GM23248 (cell line): ENCODE data around the gene FETUB. TPM values are rescaled to one million over a fixed set of nuclear protein-coding genes. Genes with fewer than 3 reads are reported as not detected.

Source experiments
- DNase-seq: peaks from one replicate; pipeline ENCODE4 v3.0.0-alpha.2; 2015
- H2AFZ ChIP-seq: fragments of 200-600 bp; sonication (generic); 2 replicates; pipeline ENCODE4 v1.6.1; 2016; ENCODE audit warnings: antibody characterized with exemption
- H3F3A ChIP-seq: fragments of 200-600 bp; sonication (generic); 2 replicates; pipeline ENCODE4 v1.6.1; 2016; ENCODE audit warnings: mild to moderate bottlenecking, antibody characterized with exemption, mixed run types; ENCODE audit not compliant: insufficient read depth
- H3K27ac ChIP-seq: fragments of 200-600 bp; sonication (generic); 2 replicates; pipeline ENCODE4 v1.5.1; 2016; ENCODE audit warnings: mild to moderate bottlenecking
- H3K27me3 ChIP-seq: fragments of 200-600 bp; sonication (generic); replicated peaks from 2 replicates; pipeline ENCODE4 v1.6.1; 2016; ENCODE audit warnings: mild to moderate bottlenecking; ENCODE audit not compliant: insufficient read depth
- H3K36me3 ChIP-seq: fragments of 200-600 bp; sonication (generic); 2 replicates; pipeline ENCODE4 v1.6.1; 2016; ENCODE audit warnings: low read depth, mild to moderate bottlenecking
- H3K4me1 ChIP-seq: fragments of 200-600 bp; sonication (generic); 2 replicates; pipeline ENCODE4 v1.6.1; 2016; ENCODE audit warnings: mild to moderate bottlenecking; ENCODE audit not compliant: insufficient read depth
- H3K4me2 ChIP-seq: fragments of 200-600 bp; sonication (generic); one replicate; pipeline ENCODE4 v1.6.1; 2016; ENCODE audit warnings: mild to moderate bottlenecking; ENCODE audit not compliant: unreplicated experiment
- H3K4me3 ChIP-seq: fragments of 200-600 bp; sonication (generic); 2 replicates; pipeline ENCODE4 v1.5.1; 2016; ENCODE audit warnings: mild to moderate bottlenecking
- H3K79me2 ChIP-seq: fragments of 200-600 bp; sonication (generic); 2 replicates; pipeline ENCODE4 v1.6.1; 2016; ENCODE audit warnings: mild to moderate bottlenecking; ENCODE audit not compliant: insufficient read depth
- H3K9ac ChIP-seq: fragments of 200-600 bp; sonication (generic); 2 replicates; pipeline ENCODE4 v1.6.1; 2016; ENCODE audit warnings: mild to moderate bottlenecking
- H3K9me2 ChIP-seq: fragments of 200-600 bp; sonication (generic); 2 replicates; pipeline ENCODE4 v1.6.1; 2016; ENCODE audit warnings: mixed run types, mild to moderate bottlenecking, moderate library complexity; ENCODE audit not compliant: insufficient read depth
- H3K9me3 ChIP-seq: fragments of 200-600 bp; sonication (generic); one replicate; pipeline ENCODE4 v1.6.1; 2017; ENCODE audit warnings: low read depth
- H4K20me1 ChIP-seq: fragments of 200-600 bp; sonication (generic); 2 replicates; pipeline ENCODE4 v1.6.0; 2016; ENCODE audit not compliant: insufficient read depth
- EZH2 ChIP-seq: fragments of 200-600 bp; sonication (generic); IDR thresholded peaks from 2 replicates; pipeline ENCODE4 v1.6.1; 2018; ENCODE audit warnings: antibody characterized with exemption, mild to moderate bottlenecking; ENCODE audit not compliant: insufficient read depth, poor library complexity, severe bottlenecking
- EZH2phosphoT487 ChIP-seq: fragments of 200-600 bp; sonication (generic); IDR thresholded peaks from 2 replicates; pipeline ENCODE4 v1.6.1; 2018; ENCODE audit warnings: antibody characterized with exemption, moderate library complexity, mild to moderate bottlenecking, low read depth; ENCODE audit not compliant: insufficient read depth
- WGBS, 2 experiments: methylation state at CpG; one replicate each; pipeline ENCODE4 v1.1.6; 2015 to 2017; ENCODE audit warnings: low lambda C conversion rate in 2 of 2, low coverage in 1 of 2; ENCODE audit errors: missing lambda C conversion rate in 2 of 2; 5-methylcytosine and 5-hydroxymethylcytosine counted together
- in situ Hi-C: fragments of 300-500 bp; cut with MboI; formaldehyde crosslinking; loops from 2 replicates; pipeline ENCODE4 v1.15.0; 2020
- polyA plus RNA-seq: library from polyadenylated mRNA; unstranded; fragments of >200 nt; fragmentation: Nextera tagmentation; extraction: Ambion mirVana; gene quantifications from 2 replicates; pipeline ENCODE4 v1.2.1, GENCODE V29; 2016
- total RNA-seq: library from RNA; depleted of rRNA; stranded (reverse); fragments of >200 nt; shearing (Covaris generic); gene quantifications from 2 replicates; pipeline ENCODE4 v1.2.3, GENCODE V29; 2014

The FETUB gene
- total and polyA plus RNA-seq, 2 experiments from 2014 or later = not detected

DNA sequence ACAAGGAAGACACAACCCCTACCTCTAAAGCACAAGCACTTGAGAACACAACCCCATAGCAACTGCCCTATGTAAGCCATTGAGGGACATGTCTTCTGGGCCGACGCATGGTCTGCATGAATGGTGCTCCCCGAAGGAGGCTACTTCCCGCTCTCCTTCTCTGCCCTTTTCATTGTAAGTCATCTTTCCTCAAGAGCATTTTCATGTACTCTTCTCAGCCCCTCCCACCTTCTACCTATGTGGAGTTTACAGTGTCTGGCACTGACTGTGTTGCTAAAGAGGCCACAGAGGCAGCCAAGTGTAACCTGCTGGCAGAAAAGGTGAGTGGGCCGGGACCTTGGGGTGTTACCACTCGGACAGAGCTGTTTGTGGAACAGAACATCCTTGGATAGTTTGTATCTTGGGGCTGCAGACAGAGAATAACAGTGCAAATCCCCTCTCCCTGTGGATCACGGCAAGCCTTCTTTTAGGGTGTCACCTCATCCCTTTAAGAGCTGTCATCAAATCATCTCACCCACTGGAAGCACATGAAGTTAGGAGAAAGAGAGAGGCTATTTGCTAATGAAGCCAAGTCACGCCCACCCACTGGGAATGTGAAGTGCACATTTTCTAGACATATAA, 21.8 kb upstream of the FETUB start:
- Histone ChIP-seq H3K4me2 (no peak overlapping the region), H2AFZ (no peak overlapping the region), H3K79me2 (no peaks in the 10 kb centered on the region), H3K4me1 (peaks cover 14% of the 10 kb centered on the region; the same call in 1 of the 2 replicates), H3K9me2 (no peaks in the 10 kb centered on the region), H3K9me3 (no peaks in the 10 kb centered on the region), H3K4me3 (no peak overlapping the region), H3K36me3 (no peaks in the 10 kb centered on the region), H3K27ac (no peak overlapping the region), H3F3A (peaks cover 7% of the 10 kb centered on the region), H3K9ac (no peak overlapping the region), H4K20me1 (no peaks in the 10 kb centered on the region), H3K27me3 (peaks cover 28% of the 10 kb centered on the region)
- in situ Hi-C loops = loop anchor here (10.0 to 25.0 kb wide), 2 partner anchors 196 to 1094 kb away; partner anchors contain the start of gene RTP2
- WGBS, 2 experiments = 76 to 77% methylated on average over 8 of the region's 8 CpGs
- DNase-seq = no peak
- TF ChIP-seq EZH2phosphoT487 (no peak), EZH2 (no peak)

DNA sequence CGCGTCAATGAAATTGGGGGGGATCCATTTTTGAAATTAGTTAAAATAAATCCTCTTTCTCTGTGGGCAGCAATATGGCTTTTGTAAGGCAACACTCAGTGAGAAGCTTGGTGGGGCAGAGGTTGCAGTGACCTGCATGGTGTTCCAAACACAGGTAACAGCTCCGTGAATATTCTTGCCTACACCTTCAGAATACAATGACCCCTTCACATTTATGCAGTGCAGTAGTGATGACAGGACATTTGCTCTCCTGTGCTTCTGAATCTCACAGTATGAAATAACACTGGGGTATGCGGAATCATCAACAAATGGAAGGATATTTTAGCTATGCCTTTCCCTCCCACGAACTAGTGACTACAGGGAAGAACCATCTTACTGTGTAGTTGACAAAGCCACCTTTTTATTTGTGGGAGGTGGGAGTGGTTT, 20.4 kb upstream of the FETUB start:
- WGBS, 2 experiments = 77 to 81% methylated on average over 5 of the region's 5 CpGs
- Histone ChIP-seq H3K27me3 (peaks cover 24% of the 10 kb centered on the region), H3K79me2 (no peaks in the 10 kb centered on the region), H3F3A (peaks cover 7% of the 10 kb centered on the region), H3K4me2 (no peak overlapping the region), H3K9ac (no peak overlapping the region), H3K9me2 (no peaks in the 10 kb centered on the region), H3K4me3 (no peak overlapping the region), H3K4me1 (peaks cover 14% of the 10 kb centered on the region; the same call in 1 of the 2 replicates), H3K9me3 (no peaks in the 10 kb centered on the region), H2AFZ (no peak overlapping the region), H3K27ac (no peak overlapping the region), H4K20me1 (no peaks in the 10 kb centered on the region), H3K36me3 (no peaks in the 10 kb centered on the region)
- TF ChIP-seq EZH2 (no peak), EZH2phosphoT487 (no peak)
- DNase-seq = no peak
- in situ Hi-C loops = loop anchor here (10.0 to 25.0 kb wide), 2 partner anchors 195 to 1093 kb away; partner anchors contain the start of gene RTP2

DNA sequence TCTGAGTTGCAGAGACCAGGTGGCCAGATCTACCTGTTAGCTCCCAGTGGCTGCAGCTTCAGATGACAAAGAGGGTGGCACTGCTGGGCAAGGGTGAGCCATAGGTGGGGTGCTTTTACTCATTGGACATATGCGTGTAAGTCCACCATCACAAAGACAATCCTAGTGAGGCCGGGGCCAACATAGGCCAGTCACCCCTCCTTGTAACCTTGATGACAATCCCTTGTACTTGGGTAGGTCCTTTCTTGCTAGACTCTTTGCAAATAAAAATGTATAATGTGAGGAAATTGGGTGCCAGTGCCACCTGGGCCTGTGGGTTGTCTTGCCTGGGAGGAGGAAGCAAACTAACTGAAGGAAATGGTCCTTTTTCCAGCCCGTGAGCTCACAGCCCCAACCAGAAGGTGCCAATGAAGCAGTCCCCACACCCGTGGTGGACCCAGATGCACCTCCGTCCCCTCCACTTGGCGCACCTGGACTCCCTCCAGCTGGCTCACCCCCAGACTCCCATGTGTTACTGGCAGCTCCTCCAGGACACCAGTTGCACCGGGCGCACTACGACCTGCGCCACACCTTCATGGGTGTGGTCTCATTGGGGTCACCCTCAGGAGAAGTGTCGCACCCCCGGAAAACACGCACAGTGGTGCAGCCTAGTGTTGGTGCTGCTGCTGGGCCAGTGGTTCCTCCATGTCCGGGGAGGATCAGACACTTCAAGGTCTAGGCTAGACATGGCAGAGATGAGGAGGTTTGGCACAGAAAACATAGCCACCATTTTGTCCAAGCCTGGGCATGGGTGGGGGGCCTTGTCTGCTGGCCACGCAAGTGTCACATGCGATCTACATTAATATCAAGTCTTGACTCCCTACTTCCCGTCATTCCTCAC, 19.7 kb upstream of the FETUB start:
- Histone ChIP-seq H2AFZ (no peak overlapping the region), H3K4me2 (no peak overlapping the region), H3K27me3 (peaks cover 29% of the 10 kb centered on the region), H3K4me3 (no peak overlapping the region), H3F3A (peaks cover 7% of the 10 kb centered on the region), H3K79me2 (no peaks in the 10 kb centered on the region), H3K9me2 (no peaks in the 10 kb centered on the region), H3K9me3 (no peaks in the 10 kb centered on the region), H4K20me1 (no peaks in the 10 kb centered on the region), H3K4me1 (peaks cover 14% of the 10 kb centered on the region; the same call in 1 of the 2 replicates), H3K9ac (no peak overlapping the region), H3K36me3 (no peaks in the 10 kb centered on the region), H3K27ac (no peak overlapping the region)
- in situ Hi-C loops = loop anchor here (25.0 kb wide), 1 partner anchor 1092 kb away; the partner anchor contains the start of gene RTP2
- TF ChIP-seq EZH2phosphoT487 (no peak), EZH2 (no peak)
- whole genome bisulfite sequencing, 2 experiments = 66 to 68% methylated on average over 17 of the region's 17 CpGs
- no peak for DNase-seq

DNA sequence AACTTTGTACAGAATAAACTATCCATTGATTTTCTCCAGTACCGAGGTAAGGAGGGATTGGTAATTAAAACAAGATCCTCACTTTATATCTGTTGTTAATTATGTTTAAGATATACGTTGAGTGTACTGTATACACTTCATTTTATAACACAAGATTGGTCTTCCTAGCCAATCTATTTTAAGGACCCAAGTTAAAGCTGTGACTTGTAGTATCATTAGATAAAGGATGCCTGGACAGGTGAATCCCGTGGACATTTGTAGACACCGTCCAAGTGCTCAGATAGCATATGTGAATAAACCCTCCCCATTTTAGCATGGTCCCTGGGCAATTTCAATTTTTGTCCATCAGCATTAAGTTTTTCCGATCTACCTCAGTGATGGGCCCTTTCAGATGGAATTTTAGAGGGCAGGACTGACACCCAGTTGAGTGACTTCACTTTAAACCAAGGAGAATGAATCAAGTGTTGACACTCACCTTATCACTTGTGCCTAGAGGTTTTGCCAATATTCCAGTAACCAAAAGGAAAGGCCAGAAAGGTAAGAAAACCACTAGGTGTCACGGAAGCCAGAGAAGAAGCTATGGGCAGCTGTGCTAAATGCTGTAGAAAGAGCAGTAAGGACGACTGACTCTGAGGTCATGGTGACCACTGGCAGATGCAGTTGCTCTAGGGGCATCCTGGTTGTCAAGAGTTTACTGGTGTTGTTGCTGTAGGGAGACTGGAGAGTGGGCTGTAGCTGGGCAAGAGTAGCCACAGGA, 18.1 kb upstream of the FETUB start:
- H3K9me2 ChIP-seq = no peaks in the 10 kb centered on the region
- H3F3A ChIP-seq = no peaks in the 10 kb centered on the region
- peaks cover 29% of the 10 kb centered on the region for H3K27me3 ChIP-seq
- H3K36me3 ChIP-seq = no peaks in the 10 kb centered on the region
- no peaks in the 10 kb centered on the region for H3K79me2 ChIP-seq
- peaks cover 8% of the 10 kb centered on the region; the same call in 1 of the 2 replicates for H3K4me1 ChIP-seq
- H2AFZ ChIP-seq = no peak overlapping the region
- WGBS, 2 experiments = 36 to 44% methylated on average over 7 of the region's 7 CpGs
- in situ Hi-C loops = loop anchor here (25.0 kb wide), 1 partner anchor 1090 kb away; the partner anchor contains the start of gene RTP2
- DNase-seq = no peak
- H3K4me3 ChIP-seq = no peak overlapping the region
- H3K4me2 ChIP-seq = no peak overlapping the region
- TF ChIP-seq EZH2 (no peak), EZH2phosphoT487 (no peak)
- H4K20me1 ChIP-seq = no peaks in the 10 kb centered on the region
- H3K9ac ChIP-seq = no peak overlapping the region
- no peaks in the 10 kb centered on the region for H3K9me3 ChIP-seq
- no peak overlapping the region for H3K27ac ChIP-seq
